Activated T-helper 1 cell treated with Interleukin-2 at 50 U/mL for 16 hours (primary cell): ENCODE measurements around the gene EXOC2.

Source experiments
- DNase-seq: peaks from one replicate; pipeline ENCODE4 v3.0.0-alpha.2; 2020; ENCODE audit warnings: low read depth

The EXOC2 gene

GRCh38 chr6:498795-499231 lies 194.1 kb downstream of the EXOC2 start:
- no peak for DNase-seq

GRCh38 chr6:497258-497657 lies 195.7 kb downstream of the EXOC2 start:
- no peak for DNase-seq

GRCh38 chr6:496649-497048 lies 196.3 kb downstream of the EXOC2 start:
- no peak for DNase-seq

- DNase-seq, result no peak
These were observed 198.5 kb downstream of the EXOC2 start for GRCh38 chr6:494394-494793.

GRCh38 chr6:493840-494239 lies 199.1 kb downstream of the EXOC2 start:
- no peak for DNase-seq

GRCh38 chr6:492816-493414 lies 200.0 kb downstream of the EXOC2 start:
- no peak for DNase-seq

GRCh38 chr6:492178-492577 lies 200.8 kb downstream of the EXOC2 start:
- DNase-seq, result no peak

GRCh38 chr6:491233-491632 lies 201.7 kb downstream of the EXOC2 start:
- no peak for DNase-seq

GRCh38 chr6:490251-491037 lies 202.5 kb downstream of the EXOC2 start:
- DNase-seq, result no peak

GRCh38 chr6:489762-490161 lies 203.2 kb downstream of the EXOC2 start:
- DNase-seq, result no peak

GRCh38 chr6:489001-489400 lies 203.9 kb downstream of the EXOC2 start:
- DNase-seq, result no peak

- no peak for DNase-seq
These were observed 205.0 kb downstream of the EXOC2 start for GRCh38 chr6:487956-488355.

- DNase-seq, result no peak
These were observed 207.2 kb downstream of the EXOC2 start for GRCh38 chr6:485655-486170.

GRCh38 chr6:484746-485145 lies 208.2 kb downstream of the EXOC2 start:
- no peak for DNase-seq

- no peak for DNase-seq
These were observed 208.7 kb downstream of the EXOC2 start for GRCh38 chr6:484086-484745.

- no peak for DNase-seq
These were observed 217.6 kb downstream of the EXOC2 start for GRCh38 chr6:475314-475713.

GRCh38 chr6:474453-475185 lies 218.3 kb downstream of the EXOC2 start:
- DNase-seq, result peak; percentile 60

- no peak for DNase-seq
These were observed 219.0 kb downstream of the EXOC2 start for GRCh38 chr6:473768-474452.

- no peak for DNase-seq
These were observed 219.6 kb downstream of the EXOC2 start for GRCh38 chr6:473356-473755.

GRCh38 chr6:470901-471448 lies 222.0 kb downstream of the EXOC2 start:
- DNase-seq, result no peak
